OCI-LY3 (cell line): ENCODE data around the gene KRTAP10-2.
A peak's percentile ranks its signal among the peaks of the same experiment; 100 is the strongest.

Experiments
- H2AFZ ChIP-seq: fragments of 200-600, 300-600 bp; shearing (Covaris generic); 2 replicates; pipeline ENCODE4 v1.6.0; 2014; ENCODE audit warnings: antibody characterized with exemption, low read depth, low read length
- H3K27ac ChIP-seq: fragments of 200-600, 300-600 bp; sonication (generic); 2 replicates; pipeline ENCODE4 v1.5.1; 2014; ENCODE audit warnings: mild to moderate bottlenecking, low read length, moderate library complexity, mixed read lengths
- H3K27me3 ChIP-seq: fragments of 200-600, 300-600 bp; sonication (generic); 2 replicates; pipeline ENCODE4 v1.6.1; 2014; ENCODE audit warnings: low read depth, low read length, mixed read lengths
- H3K36me3 ChIP-seq: fragments of 200-600, 300-600 bp; sonication (generic); replicated peaks from 2 replicates; pipeline ENCODE3; 2014; ENCODE audit warnings: low read depth, low read length, mixed read lengths
- H3K4me1 ChIP-seq: fragments of 300-600, 200-600 bp; sonication (generic); 2 replicates; pipeline ENCODE4 v1.6.1; 2014; ENCODE audit warnings: low read length, mixed read lengths
- H3K4me2 ChIP-seq: fragments of 200-600, 300-600 bp; sonication (generic); 2 replicates; pipeline ENCODE4 v1.6.1; 2014; ENCODE audit warnings: low read length, mixed read lengths
- H3K4me3 ChIP-seq: fragments of 300-600, 200-600 bp; sonication (generic); 2 replicates; pipeline ENCODE4 v1.5.1; 2014; ENCODE audit warnings: antibody characterized with exemption, mild to moderate bottlenecking, low read length, moderate library complexity
- H3K79me2 ChIP-seq: fragments of 300-600, 200-600 bp; shearing (Covaris generic); 2 replicates; pipeline ENCODE4 v1.6.1; 2014; ENCODE audit warnings: mild to moderate bottlenecking, low read length, mixed read lengths
- H3K9ac ChIP-seq: fragments of 300-600, 200-600 bp; shearing (Covaris generic); 2 replicates; pipeline ENCODE4 v1.6.0; 2014; ENCODE audit warnings: mild to moderate bottlenecking, low read length, moderate library complexity
- H3K9me3 ChIP-seq: fragments of 200-600, 300-600 bp; shearing (Covaris generic); 2 replicates; pipeline ENCODE4 v1.6.1; 2014; ENCODE audit warnings: low read length, mixed read lengths; ENCODE audit not compliant: insufficient read depth
- H4K20me1 ChIP-seq: fragments of 200-600, 300-600 bp; sonication (generic); 2 replicates; pipeline ENCODE4 v1.6.1; 2016; ENCODE audit warnings: low read length, mixed read lengths; ENCODE audit not compliant: insufficient read depth
- EZH2phosphoT487 ChIP-seq: fragments of 200-600 bp; shearing (Covaris generic); IDR thresholded peaks from 2 replicates; pipeline ENCODE4 v1.6.1; 2018; ENCODE audit warnings: antibody characterized with exemption, mixed run types, low read depth
- TF ChIP-seq, protein P1 (sequence below): fragments of 200-600, 300-600 bp; sonication (generic); IDR thresholded peaks from 2 replicates; pipeline ENCODE4 v1.5.1; 2014; ENCODE audit warnings: antibody characterized with exemption, low read length, low read depth

Gene KRTAP10-2

DNA sequence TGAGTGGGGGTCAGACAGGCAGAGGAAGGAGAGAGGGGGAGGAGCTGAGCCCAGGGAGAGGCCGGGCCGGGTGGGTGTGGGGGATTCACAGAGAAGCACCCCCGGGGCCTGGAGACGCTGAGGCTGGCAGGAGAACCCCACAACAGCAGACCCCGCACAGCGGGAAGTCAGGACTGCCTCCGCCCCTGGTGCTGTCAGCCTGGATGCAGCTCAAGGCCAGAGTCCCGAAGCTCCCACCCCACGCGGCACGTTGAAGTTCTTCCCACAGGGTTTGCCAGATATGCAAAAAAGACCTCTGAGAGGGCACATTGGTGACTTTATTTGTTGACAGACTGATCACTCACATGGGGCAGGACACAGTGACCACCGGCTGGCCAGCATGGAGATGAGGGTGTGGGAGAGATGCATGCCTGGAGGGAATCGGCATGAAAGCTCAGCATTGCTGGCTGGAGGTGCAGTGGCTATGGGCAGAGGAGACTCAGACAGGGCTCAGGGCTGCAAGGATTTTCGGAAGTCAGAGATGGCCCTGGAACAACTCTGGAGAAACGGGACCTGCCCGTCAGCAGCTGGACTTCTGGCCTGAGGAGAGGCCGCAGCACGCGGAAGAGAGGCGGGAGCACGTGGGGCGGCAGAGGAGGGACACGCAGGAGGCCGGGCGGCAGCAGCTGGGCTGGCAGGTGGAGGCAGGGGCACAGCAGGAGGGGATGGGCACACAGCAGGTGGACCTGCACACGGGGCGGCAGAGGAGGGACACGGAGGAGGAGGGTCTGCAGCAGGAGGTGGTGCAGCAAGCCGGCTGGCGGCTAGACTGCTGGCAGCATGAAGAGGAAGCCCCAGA, 6.4 kb upstream of the KRTAP10-2 start:
- Histone ChIP-seq H3K27ac (peak overlapping the region; percentile 43; the same call in 1 of the 2 replicates), H3K4me2 (peak overlapping the region; percentile 51; the same call in 1 of the 2 replicates), H3K4me1 (peaks cover 24% of the 10 kb centered on the region), H4K20me1 (no peaks in the 10 kb centered on the region), H3K4me3 (no peak overlapping the region), H2AFZ (no peak overlapping the region), H3K36me3 (no peaks in the 10 kb centered on the region), H3K9ac (no peak overlapping the region), H3K9me3 (no peaks in the 10 kb centered on the region), H3K27me3 (no peaks in the 10 kb centered on the region), H3K79me2 (no peaks in the 10 kb centered on the region)
- no peak for TF ChIP-seq EZH2phosphoT487
- TF ChIP-seq, protein P1, sequence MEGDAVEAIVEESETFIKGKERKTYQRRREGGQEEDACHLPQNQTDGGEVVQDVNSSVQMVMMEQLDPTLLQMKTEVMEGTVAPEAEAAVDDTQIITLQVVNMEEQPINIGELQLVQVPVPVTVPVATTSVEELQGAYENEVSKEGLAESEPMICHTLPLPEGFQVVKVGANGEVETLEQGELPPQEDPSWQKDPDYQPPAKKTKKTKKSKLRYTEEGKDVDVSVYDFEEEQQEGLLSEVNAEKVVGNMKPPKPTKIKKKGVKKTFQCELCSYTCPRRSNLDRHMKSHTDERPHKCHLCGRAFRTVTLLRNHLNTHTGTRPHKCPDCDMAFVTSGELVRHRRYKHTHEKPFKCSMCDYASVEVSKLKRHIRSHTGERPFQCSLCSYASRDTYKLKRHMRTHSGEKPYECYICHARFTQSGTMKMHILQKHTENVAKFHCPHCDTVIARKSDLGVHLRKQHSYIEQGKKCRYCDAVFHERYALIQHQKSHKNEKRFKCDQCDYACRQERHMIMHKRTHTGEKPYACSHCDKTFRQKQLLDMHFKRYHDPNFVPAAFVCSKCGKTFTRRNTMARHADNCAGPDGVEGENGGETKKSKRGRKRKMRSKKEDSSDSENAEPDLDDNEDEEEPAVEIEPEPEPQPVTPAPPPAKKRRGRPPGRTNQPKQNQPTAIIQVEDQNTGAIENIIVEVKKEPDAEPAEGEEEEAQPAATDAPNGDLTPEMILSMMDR = no peak

DNA sequence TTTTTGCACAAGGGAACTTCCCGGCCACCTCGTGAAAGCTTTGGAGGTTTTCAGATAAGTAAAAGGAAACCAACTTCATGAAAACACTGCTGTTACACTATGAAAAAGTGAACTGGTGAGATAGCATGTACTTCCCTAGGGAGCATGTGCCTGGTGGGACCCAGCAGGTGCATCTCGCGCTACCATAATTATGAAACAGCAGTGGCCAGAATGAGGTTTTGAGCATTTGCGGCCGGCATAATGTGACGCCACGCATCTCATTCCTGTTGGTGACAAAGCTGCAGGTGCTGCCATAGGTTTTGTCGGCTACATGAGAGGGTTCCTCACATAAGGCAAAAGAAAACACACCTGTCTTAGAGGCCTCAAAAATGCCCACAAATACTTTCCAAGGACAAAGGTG, 5.6 kb upstream of the KRTAP10-2 start:
- TF ChIP-seq, protein P1 = no peak
- TF ChIP-seq EZH2phosphoT487 = no peak
- Histone ChIP-seq H3K9me3 (no peaks in the 10 kb centered on the region), H3K9ac (no peak overlapping the region), H3K27me3 (no peaks in the 10 kb centered on the region), H4K20me1 (no peaks in the 10 kb centered on the region), H3K36me3 (no peaks in the 10 kb centered on the region), H3K27ac (peak overlapping the region; percentile 43), H3K4me1 (peaks cover 24% of the 10 kb centered on the region), H3K4me2 (peak overlapping the region; percentile 51), H2AFZ (no peak overlapping the region), H3K79me2 (no peaks in the 10 kb centered on the region), H3K4me3 (peak overlapping the region; percentile 20; the same call in 1 of the 2 replicates)

DNA sequence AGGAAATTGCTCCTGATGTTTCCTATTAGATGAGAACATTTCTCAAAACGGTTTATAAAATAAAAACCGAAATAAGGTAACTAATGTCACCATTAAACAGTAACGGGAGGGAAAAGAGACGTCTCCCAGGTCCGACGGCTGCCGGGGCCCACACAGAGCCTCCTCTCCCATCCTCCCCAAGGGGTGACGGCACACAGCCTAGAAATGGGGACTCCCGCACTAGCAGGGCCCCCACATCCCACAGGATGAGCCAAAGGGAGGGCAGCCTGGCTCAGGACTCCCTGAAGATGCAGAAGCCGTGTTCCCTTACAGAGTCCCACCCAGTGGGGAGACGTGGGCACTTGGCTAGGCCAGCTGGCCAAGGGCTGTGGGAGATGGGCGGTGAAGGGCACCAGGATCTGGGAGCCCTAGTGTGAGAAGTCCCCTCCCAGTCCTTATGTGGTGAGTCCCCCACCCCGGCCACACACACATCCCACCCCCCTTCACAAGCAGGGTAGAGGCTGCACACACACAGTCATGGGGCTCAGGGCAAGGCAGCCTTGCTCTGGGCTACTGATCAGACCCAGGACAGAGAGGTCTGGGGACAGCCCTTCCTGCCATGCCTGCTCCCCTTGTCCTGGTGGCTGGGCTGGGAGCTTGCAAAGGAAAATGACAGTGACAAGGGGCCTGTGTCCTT, 4.0 kb upstream of the KRTAP10-2 start:
- H3K4me3 ChIP-seq = no peak overlapping the region
- H3K9me3 ChIP-seq = no peaks in the 10 kb centered on the region
- no peak overlapping the region for H2AFZ ChIP-seq
- H4K20me1 ChIP-seq = no peaks in the 10 kb centered on the region
- no peaks in the 10 kb centered on the region for H3K27me3 ChIP-seq
- H3K9ac ChIP-seq = no peak overlapping the region
- TF ChIP-seq, protein P1 = no peak
- no peak for TF ChIP-seq EZH2phosphoT487
- H3K4me1 ChIP-seq = peaks cover 20% of the 10 kb centered on the region
- no peak overlapping the region for H3K27ac ChIP-seq
- no peak overlapping the region for H3K4me2 ChIP-seq
- H3K36me3 ChIP-seq = no peaks in the 10 kb centered on the region
- no peaks in the 10 kb centered on the region for H3K79me2 ChIP-seq

DNA sequence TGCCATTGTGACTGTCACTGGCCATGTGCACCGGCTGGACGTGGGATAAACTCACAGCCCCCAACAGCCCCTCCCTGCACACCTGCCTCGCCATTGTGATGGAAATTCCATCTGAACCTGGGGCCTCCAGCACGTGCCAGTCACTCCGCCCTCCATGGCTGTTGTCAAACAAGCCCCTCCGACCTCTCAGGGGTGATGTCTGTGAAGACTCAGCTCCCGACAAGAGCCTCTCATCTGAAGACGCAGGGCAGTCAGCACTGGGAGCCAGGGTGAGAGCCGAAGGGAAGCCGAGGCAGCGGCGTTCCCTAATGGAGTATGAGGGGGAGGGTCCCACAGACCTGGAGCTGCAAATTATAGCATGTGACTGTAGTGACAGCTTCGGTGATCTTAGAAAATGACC, 1.4 kb upstream of the KRTAP10-2 start:
- Histone ChIP-seq H3K4me1 (peaks cover 14% of the 10 kb centered on the region), H3K9me3 (no peaks in the 10 kb centered on the region), H3K4me3 (no peak overlapping the region), H3K9ac (no peak overlapping the region), H3K27me3 (no peaks in the 10 kb centered on the region), H3K27ac (no peak overlapping the region), H2AFZ (no peak overlapping the region), H3K4me2 (no peak overlapping the region), H3K79me2 (no peaks in the 10 kb centered on the region), H4K20me1 (no peaks in the 10 kb centered on the region), H3K36me3 (no peaks in the 10 kb centered on the region)
- TF ChIP-seq, protein P1 = no peak
- no peak for TF ChIP-seq EZH2phosphoT487
